Keratinocyte (primary cell): ENCODE measurements around the gene C8G. TPM values are rescaled to one million over a fixed set of nuclear protein-coding genes. Genes with fewer than 3 reads are reported as not detected.

Experiments
- DNase-seq: peaks from one replicate; pipeline ENCODE4 v3.0.0-alpha.2; 2011; ENCODE audit warnings: low read depth, missing footprints, low spot score
- FAIRE-seq: peaks from 2 replicates; lab custom pipeline; 2011; peaks lifted over from hg19 to GRCh38; lab: Jason Lieb, UNC
- H2AFZ ChIP-seq: 2 replicates; pipeline ENCODE4 v1.6.0; 2012; ENCODE audit warnings: low read length, control low read depth, inconsistent platforms; ENCODE audit not compliant: control insufficient read depth
- H3K27ac ChIP-seq: 2 replicates; pipeline ENCODE4 v1.5.1; 2011; ENCODE audit warnings: low read length; ENCODE audit not compliant: control insufficient read depth, insufficient read depth
- H3K27me3 ChIP-seq: 3 replicates; pipeline ENCODE4 v1.6.0; 2011; ENCODE audit warnings: low read length; ENCODE audit not compliant: control insufficient read depth, insufficient read depth; ENCODE audit errors: extremely low read depth
- H3K36me3 ChIP-seq, 2 experiments: 2 replicates in 1 of 2; 3 replicates in 1 of 2; pipeline ENCODE4 v1.5.1; 2011; ENCODE audit warnings: low read length in 2 of 2, mild to moderate bottlenecking in 1 of 2; ENCODE audit not compliant: control insufficient read depth in 2 of 2, insufficient read depth in 2 of 2; ENCODE audit errors: extremely low read depth in 1 of 2
- H3K4me1 ChIP-seq: 3 replicates; pipeline ENCODE4 v1.5.1; 2011; ENCODE audit warnings: low read length; ENCODE audit not compliant: control insufficient read depth, insufficient read depth; ENCODE audit errors: extremely low read depth
- H3K4me2 ChIP-seq: 3 replicates; pipeline ENCODE4 v1.6.0; 2011; ENCODE audit warnings: low read depth, low read length; ENCODE audit not compliant: control insufficient read depth, insufficient read depth; ENCODE audit errors: extremely low read depth
- H3K4me3 ChIP-seq, 3 experiments: fragments of 200-600 bp in 1 of 3; sonication (generic) in 1 of 3; 2 replicates in 2 of 3; 3 replicates in 1 of 3; pipeline ENCODE4 v1.5.1; 2011 to 2016; ENCODE audit warnings: low read length in 3 of 3, mild to moderate bottlenecking in 3 of 3, control low read depth in 2 of 3, inconsistent platforms in 1 of 3, low read depth in 1 of 3, mixed read lengths in 1 of 3, mixed run types in 1 of 3, moderate library complexity in 1 of 3; ENCODE audit not compliant: control insufficient read depth in 2 of 3, insufficient read depth in 2 of 3; ENCODE audit errors: extremely low read depth in 1 of 3
- H3K79me2 ChIP-seq: 2 replicates; pipeline ENCODE4 v1.6.0; 2012; ENCODE audit warnings: low read length; ENCODE audit not compliant: control insufficient read depth, insufficient read depth
- H3K9ac ChIP-seq: 3 replicates; pipeline ENCODE4 v1.6.0; 2011; ENCODE audit warnings: low read length; ENCODE audit not compliant: control insufficient read depth, insufficient read depth; ENCODE audit errors: extremely low read depth
- H3K9me1 ChIP-seq: 3 replicates; pipeline ENCODE4 v1.6.0; 2011; ENCODE audit warnings: low read length; ENCODE audit not compliant: control insufficient read depth, insufficient read depth; ENCODE audit errors: extremely low read depth
- H3K9me3 ChIP-seq: 2 replicates; pipeline ENCODE4 v1.5.1; 2012; ENCODE audit warnings: low read depth, low read length; ENCODE audit not compliant: control insufficient read depth
- H4K20me1 ChIP-seq: 3 replicates; pipeline ENCODE4 v1.6.0; 2011; ENCODE audit warnings: low read length; ENCODE audit not compliant: control insufficient read depth, insufficient read depth; ENCODE audit errors: extremely low read depth
- EZH2 ChIP-seq: IDR thresholded peaks from one replicate; pipeline ENCODE4 v1.6.1; 2012; ENCODE audit warnings: inconsistent platforms, mild to moderate bottlenecking, low read length, moderate library complexity
- dilution Hi-C: fragments of 300-500 bp; cut with MboI; formaldehyde crosslinking; loops from one replicate; pipeline ENCODE4 v1.7.0; 2020; ENCODE audit warnings: low sequenced_read_pairs; ENCODE audit not compliant: extremely low pct_ligation_motif_present
- polyA plus RNA-seq, 5 experiments: library from polyadenylated mRNA; depleted of rRNA in 3 of 5; stranded (reverse) in 3 of 5; stranded (forward) in 1 of 5; unstranded in 1 of 5; fragments of >200 nt; gene quantifications; 1 replicate in 1 of 5; 2 replicates in 3 of 5; 3 replicates in 1 of 5; pipeline versions ENCODE4 v1.2.1 to v1.2.3, GENCODE V29; 2011 to 2012; ENCODE audit warnings: missing spikeins in 2 of 5, low read depth in 1 of 5, low replicate concordance in 1 of 5
- TF ChIP-seq, protein P1 (sequence below), 3 experiments: IDR thresholded peaks in 1 of 3; conservative IDR thresholded peaks in 1 of 3; optimal IDR thresholded peaks in 1 of 3; 2 replicates in 2 of 3; 3 replicates in 1 of 3; pipeline versions ENCODE3 to v1.5.1; 2011; ENCODE audit warnings: low read length in 3 of 3, mild to moderate bottlenecking in 3 of 3, moderate library complexity in 2 of 3, control low read depth in 1 of 3, inconsistent platforms in 1 of 3; ENCODE audit not compliant: insufficient read depth in 2 of 3; ENCODE audit errors: extremely low read depth in 1 of 3

C8G gene
- polyA plus RNA-seq, 1 donor (not counting 4 experiments of a cell fraction or from before 2014, with no cell fraction given): 0.24 TPM

GRCh38 chr9:136915632-136916329 is 29.3 kb upstream of the C8G start:
- FAIRE-seq (no peak), DNase-seq (no peak)
- dilution Hi-C loops: no loop called here
- no peak overlapping the region for H3K9ac ChIP-seq
- H3K79me2 ChIP-seq: peaks cover 9% of the 10 kb centered on the region
- TF ChIP-seq, protein P1, sequence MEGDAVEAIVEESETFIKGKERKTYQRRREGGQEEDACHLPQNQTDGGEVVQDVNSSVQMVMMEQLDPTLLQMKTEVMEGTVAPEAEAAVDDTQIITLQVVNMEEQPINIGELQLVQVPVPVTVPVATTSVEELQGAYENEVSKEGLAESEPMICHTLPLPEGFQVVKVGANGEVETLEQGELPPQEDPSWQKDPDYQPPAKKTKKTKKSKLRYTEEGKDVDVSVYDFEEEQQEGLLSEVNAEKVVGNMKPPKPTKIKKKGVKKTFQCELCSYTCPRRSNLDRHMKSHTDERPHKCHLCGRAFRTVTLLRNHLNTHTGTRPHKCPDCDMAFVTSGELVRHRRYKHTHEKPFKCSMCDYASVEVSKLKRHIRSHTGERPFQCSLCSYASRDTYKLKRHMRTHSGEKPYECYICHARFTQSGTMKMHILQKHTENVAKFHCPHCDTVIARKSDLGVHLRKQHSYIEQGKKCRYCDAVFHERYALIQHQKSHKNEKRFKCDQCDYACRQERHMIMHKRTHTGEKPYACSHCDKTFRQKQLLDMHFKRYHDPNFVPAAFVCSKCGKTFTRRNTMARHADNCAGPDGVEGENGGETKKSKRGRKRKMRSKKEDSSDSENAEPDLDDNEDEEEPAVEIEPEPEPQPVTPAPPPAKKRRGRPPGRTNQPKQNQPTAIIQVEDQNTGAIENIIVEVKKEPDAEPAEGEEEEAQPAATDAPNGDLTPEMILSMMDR (optimal IDR thresholded peaks at IDR 0.05 in 1 of 3, IDR thresholded peaks at IDR 0.05 in 1 of 3, conservative IDR thresholded peaks at IDR 0.05 in 1 of 3; ENCODE audit: extremely low read depth in 1 of 3, insufficient read depth in 2 of 3, low read length in 3 of 3): no peak
- TF ChIP-seq EZH2: no peak
- H3K4me3 ChIP-seq: no peak overlapping the region
- H2AFZ ChIP-seq: no peak overlapping the region
- no peaks in the 10 kb centered on the region for H3K27me3 ChIP-seq
- H3K9me3 ChIP-seq: no peaks in the 10 kb centered on the region
- H3K4me1 ChIP-seq: no peaks in the 10 kb centered on the region
- no peak overlapping the region for H3K4me2 ChIP-seq
- H3K36me3 ChIP-seq: peaks cover 26 to 45% of the 10 kb centered on the region in 2 experiments
- no peaks in the 10 kb centered on the region for H4K20me1 ChIP-seq
- no peak overlapping the region for H3K27ac ChIP-seq
- no peaks in the 10 kb centered on the region for H3K9me1 ChIP-seq

DNA sequence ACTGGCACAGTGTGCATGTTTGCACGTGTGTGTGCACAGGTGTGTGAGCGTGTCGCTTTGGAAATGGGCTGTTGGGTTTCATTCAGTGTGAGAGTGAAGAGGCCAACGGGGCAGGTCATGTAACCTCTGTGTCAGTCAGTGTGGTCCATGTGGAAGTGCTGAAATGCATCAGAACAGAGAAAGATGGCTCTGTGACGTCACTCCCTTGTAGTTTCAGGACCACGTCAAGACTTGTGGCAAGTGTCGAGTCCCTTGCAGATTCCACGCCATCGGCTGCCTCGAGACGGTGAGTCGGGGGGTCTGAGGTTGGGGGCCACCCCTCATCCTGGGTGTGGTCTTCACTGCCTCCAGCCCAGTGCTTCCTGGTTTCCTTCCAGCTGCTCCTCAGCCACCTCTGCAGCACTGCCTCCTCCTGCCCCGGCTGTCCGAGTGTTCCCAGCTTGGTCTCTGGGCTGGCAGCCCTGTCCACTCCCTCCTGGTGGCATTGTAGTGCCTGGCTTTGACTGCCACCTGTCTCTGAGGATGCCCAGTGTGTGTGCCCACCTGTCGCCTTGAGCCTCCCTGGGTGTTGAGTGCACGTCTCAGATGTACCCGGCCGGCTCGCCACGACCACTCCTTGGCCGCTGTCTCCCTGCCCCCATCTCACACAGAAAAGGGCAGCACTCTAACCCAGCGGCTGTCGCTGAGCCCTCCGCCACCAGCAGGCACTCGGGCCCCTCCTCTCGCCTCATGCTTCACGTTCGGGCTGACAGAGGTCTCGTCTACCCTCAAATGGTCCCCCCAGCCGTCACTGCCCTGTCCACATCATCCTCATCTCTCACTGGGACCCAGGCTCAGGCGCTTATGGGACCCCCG is 28.5 kb upstream of the C8G start:
- no peak overlapping the region for H3K4me2 ChIP-seq
- DNase-seq (no peak), FAIRE-seq (no peak)
- no peak overlapping the region for H3K9ac ChIP-seq
- H3K36me3 ChIP-seq: peaks cover 26 to 49% of the 10 kb centered on the region in 2 experiments
- no peaks in the 10 kb centered on the region for H3K9me3 ChIP-seq
- H3K4me3 ChIP-seq: no peak overlapping the region
- no peak overlapping the region for H3K27ac ChIP-seq
- no peaks in the 10 kb centered on the region for H3K27me3 ChIP-seq
- H4K20me1 ChIP-seq: no peaks in the 10 kb centered on the region
- TF ChIP-seq EZH2: no peak
- TF ChIP-seq, protein P1 (optimal IDR thresholded peaks at IDR 0.05 in 1 of 3, IDR thresholded peaks at IDR 0.05 in 1 of 3, conservative IDR thresholded peaks at IDR 0.05 in 1 of 3; ENCODE audit: extremely low read depth in 1 of 3, insufficient read depth in 2 of 3, low read length in 3 of 3): no peak
- no peaks in the 10 kb centered on the region for H3K9me1 ChIP-seq
- peaks cover 9% of the 10 kb centered on the region for H3K79me2 ChIP-seq
- H3K4me1 ChIP-seq: no peaks in the 10 kb centered on the region
- dilution Hi-C loops: no loop called here
- H2AFZ ChIP-seq: no peak overlapping the region
